Parathyroid adenoma (tissue), 2 donors: Measurements from ENCODE around the gene DCLK3.

Experiments used
- H2AFZ ChIP-seq: fragments of 300-600 bp; sonication (generic); one replicate; pipeline ENCODE4 v1.7.0; 2017; ENCODE audit warnings: antibody characterized with exemption, mild to moderate bottlenecking
- H3K27ac ChIP-seq: fragments of 300-600 bp; sonication (generic); one replicate; pipeline ENCODE4 v1.7.0; 2017
- H3K27me3 ChIP-seq: fragments of 300-600 bp; sonication (generic); one replicate; pipeline ENCODE4 v1.7.0; 2017; ENCODE audit warnings: low read length; ENCODE audit not compliant: control insufficient read depth, insufficient read depth
- H3K36me3 ChIP-seq: fragments of 300-600 bp; sonication (generic); one replicate; pipeline ENCODE4 v1.7.0; 2017; ENCODE audit warnings: low read length; ENCODE audit not compliant: control insufficient read depth, insufficient read depth
- H3K4me1 ChIP-seq: fragments of 300-600 bp; sonication (generic); one replicate; pipeline ENCODE4 v1.7.0; 2017; ENCODE audit warnings: control low read depth
- H3K4me2 ChIP-seq: fragments of 300-600 bp; sonication (generic); one replicate; pipeline ENCODE4 v1.7.0; 2017; ENCODE audit warnings: low read length
- H3K4me3 ChIP-seq: fragments of 300-600 bp; sonication (generic); one replicate; pipeline ENCODE4 v1.7.0; 2017; ENCODE audit warnings: low read depth, low read length
- H3K79me2 ChIP-seq: fragments of 300-600 bp; sonication (generic); one replicate; pipeline ENCODE4 v1.7.0; 2017; ENCODE audit warnings: control low read depth
- H3K9ac ChIP-seq: fragments of 300-600 bp; sonication (generic); one replicate; pipeline ENCODE4 v1.7.0; 2017; ENCODE audit warnings: mild to moderate bottlenecking
- H3K9me3 ChIP-seq: fragments of 300-600 bp; sonication (generic); one replicate; pipeline ENCODE4 v1.7.0; 2017; ENCODE audit warnings: low read length; ENCODE audit not compliant: control insufficient read depth
- TF ChIP-seq, protein P1 (sequence below): fragments of 300-600 bp; sonication (generic); IDR thresholded peaks from one replicate; pipeline ENCODE4 v1.7.0; 2017; ENCODE audit warnings: antibody characterized with exemption, mild to moderate bottlenecking
- donor health status: primary hyperparathyroidism.

Gene DCLK3

DNA sequence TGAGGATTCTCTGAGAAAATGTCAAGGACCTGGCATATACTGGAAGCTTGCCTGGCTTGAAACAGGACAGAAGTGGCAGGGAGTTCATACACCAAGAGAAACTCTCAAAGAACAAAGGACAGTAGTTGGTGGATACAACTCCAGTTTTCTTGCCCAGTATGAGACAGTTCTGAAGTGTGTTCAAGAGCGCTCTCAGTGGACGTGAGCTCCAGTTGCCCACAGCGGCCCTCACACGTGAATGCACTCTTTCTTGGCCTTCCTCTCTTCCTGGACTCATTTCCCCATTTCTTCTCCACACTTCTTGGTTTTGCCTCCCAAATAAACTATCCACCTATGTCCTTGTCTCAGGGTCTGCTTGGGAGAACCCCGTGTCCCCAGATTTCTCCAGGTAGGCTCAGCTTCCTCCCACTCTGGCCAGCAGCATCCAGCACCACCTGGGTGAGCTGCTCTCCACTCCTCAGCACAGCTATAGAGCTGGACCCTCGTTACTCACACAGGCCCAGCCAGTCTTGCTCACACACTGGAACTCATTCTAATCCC, 54.5 kb downstream of the DCLK3 start:
- no peaks in the 10 kb centered on the region for H3K9me3 ChIP-seq
- H3K4me3 ChIP-seq, result no peak overlapping the region
- no peaks in the 10 kb centered on the region for H3K79me2 ChIP-seq
- H3K4me1 ChIP-seq, result no peaks in the 10 kb centered on the region
- H3K36me3 ChIP-seq, result no peaks in the 10 kb centered on the region
- H3K27ac ChIP-seq, result no peak overlapping the region
- no peaks in the 10 kb centered on the region for H3K27me3 ChIP-seq
- H2AFZ ChIP-seq, result no peak overlapping the region
- no peak overlapping the region for H3K9ac ChIP-seq
- TF ChIP-seq, protein P1, sequence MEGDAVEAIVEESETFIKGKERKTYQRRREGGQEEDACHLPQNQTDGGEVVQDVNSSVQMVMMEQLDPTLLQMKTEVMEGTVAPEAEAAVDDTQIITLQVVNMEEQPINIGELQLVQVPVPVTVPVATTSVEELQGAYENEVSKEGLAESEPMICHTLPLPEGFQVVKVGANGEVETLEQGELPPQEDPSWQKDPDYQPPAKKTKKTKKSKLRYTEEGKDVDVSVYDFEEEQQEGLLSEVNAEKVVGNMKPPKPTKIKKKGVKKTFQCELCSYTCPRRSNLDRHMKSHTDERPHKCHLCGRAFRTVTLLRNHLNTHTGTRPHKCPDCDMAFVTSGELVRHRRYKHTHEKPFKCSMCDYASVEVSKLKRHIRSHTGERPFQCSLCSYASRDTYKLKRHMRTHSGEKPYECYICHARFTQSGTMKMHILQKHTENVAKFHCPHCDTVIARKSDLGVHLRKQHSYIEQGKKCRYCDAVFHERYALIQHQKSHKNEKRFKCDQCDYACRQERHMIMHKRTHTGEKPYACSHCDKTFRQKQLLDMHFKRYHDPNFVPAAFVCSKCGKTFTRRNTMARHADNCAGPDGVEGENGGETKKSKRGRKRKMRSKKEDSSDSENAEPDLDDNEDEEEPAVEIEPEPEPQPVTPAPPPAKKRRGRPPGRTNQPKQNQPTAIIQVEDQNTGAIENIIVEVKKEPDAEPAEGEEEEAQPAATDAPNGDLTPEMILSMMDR, result no peak
- H3K4me2 ChIP-seq, result no peak overlapping the region

DNA sequence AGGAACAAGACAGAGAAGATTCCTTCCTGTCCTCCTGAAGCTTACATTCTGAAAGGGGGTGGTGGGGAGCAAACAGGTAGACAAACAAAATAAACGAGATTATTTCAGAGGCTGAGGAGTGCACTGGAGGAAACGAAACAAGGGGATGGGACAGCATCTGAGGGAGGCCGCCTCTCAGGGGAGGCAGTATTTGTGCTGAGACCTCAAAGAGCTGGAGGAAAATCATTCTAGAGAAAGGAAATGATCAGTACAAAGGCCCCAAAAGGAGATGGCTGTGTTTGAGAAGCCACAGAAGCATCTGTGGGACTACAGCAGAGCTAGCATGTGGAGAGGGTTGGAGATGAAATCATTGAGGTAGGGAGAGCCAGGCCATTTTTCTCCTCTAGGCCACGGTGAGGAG, 55.1 kb downstream of the DCLK3 start:
- H3K9me3 ChIP-seq, result no peaks in the 10 kb centered on the region
- H3K9ac ChIP-seq, result no peak overlapping the region
- no peaks in the 10 kb centered on the region for H3K4me1 ChIP-seq
- TF ChIP-seq, protein P1, result no peak
- H3K4me2 ChIP-seq, result no peak overlapping the region
- no peak overlapping the region for H3K27ac ChIP-seq
- no peak overlapping the region for H3K4me3 ChIP-seq
- H3K36me3 ChIP-seq, result no peaks in the 10 kb centered on the region
- H3K79me2 ChIP-seq, result no peaks in the 10 kb centered on the region
- no peak overlapping the region for H2AFZ ChIP-seq
- H3K27me3 ChIP-seq, result no peaks in the 10 kb centered on the region

DNA sequence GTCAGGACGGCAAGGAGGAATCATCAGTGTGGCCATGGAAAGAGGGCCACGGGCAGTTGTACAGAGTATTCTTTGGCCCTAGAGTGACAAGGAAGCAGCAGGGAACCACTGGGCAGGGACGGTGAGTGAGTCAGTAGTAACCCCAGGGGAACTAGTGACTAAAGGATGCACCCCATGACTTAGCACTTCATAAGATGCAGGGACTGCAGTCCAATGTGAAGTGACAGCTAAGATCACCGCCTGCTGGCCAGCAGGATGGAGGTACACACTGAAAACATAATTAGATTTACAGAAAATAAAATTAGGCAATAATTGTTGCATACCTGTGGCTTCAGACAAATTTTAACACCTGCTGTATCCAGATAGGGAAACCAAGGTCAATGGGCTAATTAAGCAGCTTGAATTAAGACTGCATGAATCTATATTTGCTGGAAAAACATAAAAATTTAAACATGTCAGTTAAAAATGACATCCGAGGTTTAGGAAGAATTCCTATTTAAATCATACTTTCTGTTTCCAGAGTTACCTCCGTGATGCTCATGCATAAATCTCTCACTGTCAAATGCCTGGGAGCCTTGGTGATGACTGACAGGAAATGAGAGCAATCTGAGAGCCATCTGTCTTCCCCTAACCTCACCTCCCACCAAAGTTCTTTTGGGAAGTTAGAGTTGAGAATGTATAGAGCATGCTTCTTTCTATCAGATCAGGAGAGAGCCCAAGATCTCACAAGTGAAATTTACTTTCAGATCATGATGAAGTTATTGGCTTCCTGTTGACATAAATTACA, 56.5 kb downstream of the DCLK3 start:
- TF ChIP-seq, protein P1, result no peak
- no peaks in the 10 kb centered on the region for H3K4me1 ChIP-seq
- no peak overlapping the region for H2AFZ ChIP-seq
- H3K4me3 ChIP-seq, result no peak overlapping the region
- no peak overlapping the region for H3K27ac ChIP-seq
- no peak overlapping the region for H3K4me2 ChIP-seq
- H3K79me2 ChIP-seq, result no peaks in the 10 kb centered on the region
- no peak overlapping the region for H3K9ac ChIP-seq
- H3K27me3 ChIP-seq, result no peaks in the 10 kb centered on the region
- no peaks in the 10 kb centered on the region for H3K36me3 ChIP-seq
- no peaks in the 10 kb centered on the region for H3K9me3 ChIP-seq

DNA sequence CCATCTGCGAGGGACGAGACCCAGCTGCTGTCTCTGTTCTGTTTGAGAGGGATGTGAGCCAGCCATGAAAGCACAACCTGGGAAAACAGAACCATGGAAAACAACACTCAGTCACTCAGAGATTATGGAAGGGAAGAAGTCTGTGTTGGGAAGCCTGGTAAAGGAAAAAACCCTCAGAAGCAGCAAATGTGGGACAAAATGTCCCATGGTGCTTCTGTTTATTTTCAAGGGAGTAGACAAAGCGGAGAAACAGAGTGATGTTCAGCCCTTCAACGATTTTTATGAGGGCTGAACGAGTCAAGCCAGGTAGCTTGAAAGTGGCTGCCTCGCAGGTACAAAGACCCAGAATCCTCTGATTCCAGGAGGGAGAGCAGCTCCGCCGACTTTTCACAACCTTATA, 59.3 kb downstream of the DCLK3 start:
- TF ChIP-seq, protein P1, result no peak
- Histone ChIP-seq H3K4me1 (no peaks in the 10 kb centered on the region), H3K9me3 (no peaks in the 10 kb centered on the region), H3K27me3 (no peaks in the 10 kb centered on the region), H3K4me2 (no peak overlapping the region), H3K4me3 (no peak overlapping the region), H3K27ac (no peak overlapping the region), H3K79me2 (no peaks in the 10 kb centered on the region), H2AFZ (no peak overlapping the region), H3K36me3 (no peaks in the 10 kb centered on the region), H3K9ac (no peak overlapping the region)

DNA sequence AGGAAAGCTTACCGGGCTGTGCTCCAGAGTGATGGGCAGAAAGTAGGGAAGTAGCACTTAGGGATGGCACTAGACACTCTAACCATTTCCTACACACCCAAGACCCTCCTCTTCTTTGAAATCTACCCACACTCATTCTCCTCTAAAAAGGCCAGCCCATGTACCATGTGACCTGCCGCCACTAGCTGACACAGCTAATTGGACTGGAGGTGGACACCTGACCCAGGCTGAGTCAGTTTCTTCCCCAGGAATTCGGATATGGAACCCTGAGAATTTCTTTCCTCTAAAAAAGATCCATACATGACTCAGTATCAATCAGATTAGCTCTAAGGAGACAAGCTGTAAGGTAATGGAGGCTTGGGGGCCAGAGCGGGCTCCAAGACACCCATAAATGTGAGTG, 60.1 kb downstream of the DCLK3 start:
- Histone ChIP-seq H3K4me3 (no peak overlapping the region), H2AFZ (no peak overlapping the region), H3K4me2 (no peak overlapping the region), H3K9me3 (no peaks in the 10 kb centered on the region), H3K36me3 (no peaks in the 10 kb centered on the region), H3K79me2 (no peaks in the 10 kb centered on the region), H3K27me3 (no peaks in the 10 kb centered on the region), H3K9ac (no peak overlapping the region), H3K27ac (no peak overlapping the region), H3K4me1 (no peaks in the 10 kb centered on the region)
- TF ChIP-seq, protein P1, result no peak
